ENCODE measurements around the gene HDLBP.

The HDLBP gene, protein sequence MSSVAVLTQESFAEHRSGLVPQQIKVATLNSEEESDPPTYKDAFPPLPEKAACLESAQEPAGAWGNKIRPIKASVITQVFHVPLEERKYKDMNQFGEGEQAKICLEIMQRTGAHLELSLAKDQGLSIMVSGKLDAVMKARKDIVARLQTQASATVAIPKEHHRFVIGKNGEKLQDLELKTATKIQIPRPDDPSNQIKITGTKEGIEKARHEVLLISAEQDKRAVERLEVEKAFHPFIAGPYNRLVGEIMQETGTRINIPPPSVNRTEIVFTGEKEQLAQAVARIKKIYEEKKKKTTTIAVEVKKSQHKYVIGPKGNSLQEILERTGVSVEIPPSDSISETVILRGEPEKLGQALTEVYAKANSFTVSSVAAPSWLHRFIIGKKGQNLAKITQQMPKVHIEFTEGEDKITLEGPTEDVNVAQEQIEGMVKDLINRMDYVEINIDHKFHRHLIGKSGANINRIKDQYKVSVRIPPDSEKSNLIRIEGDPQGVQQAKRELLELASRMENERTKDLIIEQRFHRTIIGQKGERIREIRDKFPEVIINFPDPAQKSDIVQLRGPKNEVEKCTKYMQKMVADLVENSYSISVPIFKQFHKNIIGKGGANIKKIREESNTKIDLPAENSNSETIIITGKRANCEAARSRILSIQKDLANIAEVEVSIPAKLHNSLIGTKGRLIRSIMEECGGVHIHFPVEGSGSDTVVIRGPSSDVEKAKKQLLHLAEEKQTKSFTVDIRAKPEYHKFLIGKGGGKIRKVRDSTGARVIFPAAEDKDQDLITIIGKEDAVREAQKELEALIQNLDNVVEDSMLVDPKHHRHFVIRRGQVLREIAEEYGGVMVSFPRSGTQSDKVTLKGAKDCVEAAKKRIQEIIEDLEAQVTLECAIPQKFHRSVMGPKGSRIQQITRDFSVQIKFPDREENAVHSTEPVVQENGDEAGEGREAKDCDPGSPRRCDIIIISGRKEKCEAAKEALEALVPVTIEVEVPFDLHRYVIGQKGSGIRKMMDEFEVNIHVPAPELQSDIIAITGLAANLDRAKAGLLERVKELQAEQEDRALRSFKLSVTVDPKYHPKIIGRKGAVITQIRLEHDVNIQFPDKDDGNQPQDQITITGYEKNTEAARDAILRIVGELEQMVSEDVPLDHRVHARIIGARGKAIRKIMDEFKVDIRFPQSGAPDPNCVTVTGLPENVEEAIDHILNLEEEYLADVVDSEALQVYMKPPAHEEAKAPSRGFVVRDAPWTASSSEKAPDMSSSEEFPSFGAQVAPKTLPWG (N-terminal part only)

DNA sequence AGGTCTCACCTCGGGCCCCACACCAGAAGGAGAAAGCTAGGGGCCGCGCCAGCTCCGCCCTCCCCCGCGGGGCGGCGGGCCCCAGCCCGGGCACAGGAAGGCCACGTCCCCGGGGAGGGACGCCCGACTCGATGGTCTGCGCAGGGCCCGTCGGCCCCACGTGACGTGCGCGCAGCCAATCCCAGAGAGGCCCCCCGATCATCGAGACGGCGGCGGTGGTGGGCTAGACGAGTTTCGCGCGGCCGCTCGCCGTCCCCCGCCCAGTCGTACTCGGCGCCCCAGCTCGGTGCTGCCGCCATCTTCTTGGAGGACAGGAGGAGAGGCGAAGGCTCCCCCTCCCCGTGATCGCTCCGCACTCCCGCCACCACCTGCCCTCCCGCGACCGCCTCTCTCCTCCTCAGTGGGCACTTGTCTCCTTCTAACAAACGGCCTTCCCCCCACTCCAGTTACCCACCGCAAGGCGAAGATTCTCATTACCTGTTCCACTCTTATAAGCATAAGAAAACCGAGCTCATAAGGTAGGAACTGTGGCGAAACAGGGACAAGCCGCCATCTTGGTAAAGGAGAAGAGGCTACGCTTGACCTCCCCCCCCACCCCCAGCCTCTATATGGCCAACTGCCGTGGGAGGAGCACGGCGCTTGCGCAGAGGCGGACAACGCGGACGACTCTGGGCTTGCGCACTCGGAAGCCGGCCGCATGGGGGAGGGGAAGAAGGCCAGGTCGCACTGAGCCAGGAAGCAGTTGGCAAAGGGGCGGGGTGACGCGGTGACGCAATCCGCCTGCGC, at the start of gene HDLBP:
TSS of gene HDLBP (minus strand) at position 580 of the 786 bp plus-strand sequence. CDS start 48,803 bp downstream, outside the sequence.
- DNase-seq = peak; percentile 96 to 100

- DNase-seq = no peak
These were observed 49.3 kb upstream of the HDLBP start for GRCh38 chr2:241364781-241365180.

DNA sequence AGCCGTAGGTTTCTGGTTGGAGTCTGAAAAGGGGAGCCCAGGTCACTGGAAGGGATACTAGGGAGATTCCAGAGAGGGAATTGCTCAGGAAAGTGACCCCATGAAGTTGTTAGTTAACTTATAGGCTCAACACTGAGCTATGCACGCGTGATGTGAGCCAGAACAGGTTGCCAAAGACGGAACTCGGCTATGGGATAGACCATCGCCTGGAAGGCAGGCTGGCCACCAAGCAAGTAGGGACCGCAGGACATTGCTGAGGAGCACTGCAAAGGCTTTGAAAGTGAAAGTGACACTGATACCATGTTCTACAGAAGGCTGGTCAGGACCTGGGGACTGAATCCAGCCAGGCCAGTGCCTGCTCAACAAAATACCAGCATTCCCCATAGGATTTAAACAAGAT, 48.0 kb upstream of the HDLBP start:
- DNase-seq = no peak

DNA sequence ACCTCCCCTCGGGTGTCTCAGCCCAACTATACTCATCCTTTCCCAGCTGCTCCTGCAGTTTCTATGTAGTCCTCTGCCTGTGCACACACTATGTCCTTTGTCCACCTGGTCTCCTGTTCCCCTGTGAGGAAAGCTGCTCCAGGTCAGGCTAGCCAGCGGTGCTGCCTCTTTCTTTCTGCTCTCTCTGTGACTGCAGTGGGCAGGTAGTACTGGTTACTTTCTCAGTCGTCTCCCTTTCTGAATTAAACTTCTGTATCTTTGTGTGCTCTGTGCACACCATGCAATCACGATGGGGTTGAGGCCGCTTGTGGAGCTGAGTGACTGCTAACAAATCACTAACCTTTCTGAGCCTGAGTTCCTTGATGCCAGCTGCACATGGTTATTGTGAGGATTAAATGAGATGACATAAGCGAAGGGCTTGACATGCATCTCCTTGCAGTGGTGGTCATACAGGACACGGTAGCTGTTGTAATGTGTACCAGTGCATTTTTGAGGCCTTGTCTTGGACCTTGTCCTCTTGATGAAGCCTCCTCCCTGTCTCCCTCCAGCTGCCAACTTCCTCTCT, 44.1 kb upstream of the HDLBP start:
- DNase-seq = no peak

DNA sequence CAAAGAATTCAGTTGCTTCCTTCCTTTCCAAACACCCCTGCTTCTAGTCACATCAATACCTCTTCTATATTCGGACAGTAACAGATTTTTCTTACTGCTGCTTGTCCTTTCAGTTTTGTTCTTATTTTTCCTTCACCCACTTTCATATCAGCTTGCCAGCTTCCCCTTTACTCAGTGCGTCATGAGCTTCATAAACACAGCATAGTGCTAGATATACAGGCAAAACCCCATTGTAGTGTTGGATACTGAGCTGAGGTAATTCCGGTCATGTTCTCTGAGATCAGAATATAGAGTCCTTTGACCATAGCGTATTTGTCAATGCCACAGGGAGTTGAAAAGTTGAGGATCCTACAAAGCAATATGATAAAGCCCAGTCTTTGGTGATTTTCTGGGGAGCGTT, 43.0 kb upstream of the HDLBP start:
- no peak for DNase-seq

GRCh38 chr2:241357531-241357930, 42.1 kb upstream of the HDLBP start:
- no peak for DNase-seq

DNA sequence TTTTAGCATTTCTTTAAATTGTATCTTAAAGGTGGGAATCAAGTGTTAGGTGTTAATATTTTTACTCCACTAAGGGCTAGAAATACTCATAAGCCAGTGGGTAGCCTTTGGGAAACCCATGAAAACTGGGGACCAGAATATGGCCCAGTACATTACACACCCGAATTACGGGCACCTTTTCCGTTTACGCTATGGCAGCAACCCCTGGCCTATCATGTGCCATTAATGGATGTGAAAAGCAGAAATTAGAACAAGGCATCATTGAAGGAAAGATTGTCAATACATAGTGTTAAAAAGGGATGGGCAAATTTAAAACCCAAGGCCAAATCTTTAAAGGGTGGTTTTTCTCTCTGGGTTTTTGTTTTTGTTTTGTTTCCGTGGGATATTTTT, 41.4 kb upstream of the HDLBP start:
- DNase-seq = peak in 1 of 2 experiments; percentile 34

DNA sequence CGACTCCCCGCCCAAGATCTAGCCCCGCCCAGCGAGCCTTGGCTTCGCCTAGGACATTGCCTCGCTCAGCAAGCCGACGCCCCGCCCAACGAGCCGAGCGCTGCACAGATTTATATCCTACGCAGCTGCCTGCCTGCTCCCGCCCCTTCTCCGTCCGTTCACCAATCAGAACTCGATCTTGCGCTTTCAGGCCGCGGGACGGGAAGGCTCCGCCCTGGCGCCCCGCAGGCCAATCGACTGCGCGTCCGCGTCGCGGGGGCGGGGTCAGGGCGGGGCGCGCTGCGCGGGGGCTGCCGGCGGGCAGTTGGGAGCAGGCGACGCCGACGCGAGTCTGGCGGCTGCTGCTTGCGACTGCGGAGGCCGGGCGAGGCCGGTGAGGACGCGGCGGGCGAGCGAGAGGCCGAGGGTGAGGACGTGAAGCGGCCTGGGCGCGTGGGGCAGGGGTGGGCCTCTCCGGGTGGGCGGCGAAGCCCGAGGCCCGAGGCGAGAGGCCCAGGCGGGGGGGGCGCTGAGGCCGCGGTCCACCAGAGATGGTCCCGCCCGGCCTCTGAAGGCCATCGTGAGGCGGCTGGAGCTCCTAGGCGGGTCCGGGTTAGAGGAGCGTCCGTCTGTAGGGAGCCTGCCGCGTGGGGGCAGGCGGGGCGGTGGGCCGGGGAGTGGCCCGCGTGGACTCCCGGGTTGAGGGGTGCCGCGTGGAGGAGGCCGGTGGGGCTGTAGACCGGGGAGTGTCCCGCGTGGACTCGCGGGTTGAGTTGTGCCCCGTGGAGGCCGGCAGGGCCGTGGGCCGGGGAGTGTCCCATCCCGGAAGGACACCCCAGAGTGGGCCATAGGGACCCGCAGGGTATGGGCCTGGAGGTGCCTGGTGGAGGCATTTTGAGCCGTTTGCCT, 40.8 kb upstream of the HDLBP start, which contains the start of gene FARP2:
TSS of gene FARP2 (plus strand) at position 303 of the 888 bp plus-strand sequence. CDS start 16,823 bp downstream, outside the sequence.
- DNase-seq = peak; percentile 97 to 100

DNA sequence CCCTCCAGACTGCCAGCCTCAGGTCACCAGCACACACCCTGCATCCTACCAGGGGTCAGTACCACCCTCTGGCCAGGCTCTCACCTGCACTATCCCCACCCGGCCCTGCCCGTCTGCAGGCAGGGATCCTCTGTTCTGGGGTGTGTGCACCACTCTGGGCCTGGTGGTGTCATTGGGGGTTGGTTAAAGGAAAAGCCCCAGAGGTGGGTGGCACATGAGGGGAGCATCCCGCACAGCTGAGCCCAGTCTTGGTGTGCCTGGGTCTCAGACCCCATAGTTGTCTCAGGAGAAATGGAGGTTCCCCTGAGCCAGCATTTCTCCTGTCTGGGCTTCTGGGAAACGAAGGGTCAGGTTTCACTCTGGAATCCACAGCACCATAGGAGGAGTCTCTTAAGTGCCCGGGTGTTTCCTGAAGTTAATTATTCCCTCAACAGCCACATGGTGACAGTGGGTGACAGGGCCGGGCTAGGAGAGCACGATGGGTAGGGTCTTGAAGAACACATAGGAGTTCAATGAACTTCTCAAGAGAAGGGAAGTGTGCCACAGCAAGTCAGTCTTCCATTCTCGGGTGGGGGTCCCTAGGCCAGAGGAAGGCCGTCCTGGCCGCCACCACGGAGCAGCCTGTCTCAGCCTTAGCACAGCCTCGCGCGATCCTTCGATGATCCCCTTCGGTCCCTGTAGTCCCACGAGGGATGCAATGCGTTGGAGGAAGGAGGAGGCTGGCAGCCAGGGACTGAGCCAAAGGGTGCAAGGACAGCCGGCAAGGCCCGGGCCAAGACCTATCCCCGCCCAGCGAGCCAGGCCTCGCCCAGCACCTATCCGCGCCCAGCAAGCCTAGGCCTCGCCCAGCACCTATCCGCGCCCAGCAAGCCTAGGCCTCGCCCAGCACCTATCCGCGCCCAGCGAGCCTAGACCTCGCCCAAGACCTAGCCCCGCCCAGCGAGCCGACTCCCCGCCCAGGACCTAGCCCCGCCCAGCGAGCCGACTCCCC, 39.5 kb upstream of the HDLBP start:
- DNase-seq = peak; percentile 69 to 95

GRCh38 chr2:241352227-241352626, 36.8 kb upstream of the HDLBP start:
- DNase-seq = no peak

DNA sequence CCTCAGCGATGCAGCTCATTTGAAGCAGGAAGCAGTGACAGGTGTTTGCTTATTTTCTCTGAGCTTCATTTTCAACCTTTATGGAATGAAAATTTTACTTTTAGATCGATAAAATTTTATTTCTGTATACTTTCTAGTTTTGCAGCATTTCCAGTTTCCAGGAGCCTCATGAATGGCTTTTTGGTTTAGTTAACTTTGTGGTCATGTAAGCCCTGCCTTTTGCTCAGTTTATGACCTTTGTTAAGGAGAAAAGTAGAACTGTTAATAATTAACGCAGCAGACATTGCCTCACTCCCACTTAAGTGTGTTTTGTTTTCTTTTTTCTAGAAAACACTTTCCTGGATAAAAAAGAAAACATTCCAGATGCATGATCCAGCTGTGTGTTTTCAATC, 36.2 kb upstream of the HDLBP start:
- no peak for DNase-seq

DNA sequence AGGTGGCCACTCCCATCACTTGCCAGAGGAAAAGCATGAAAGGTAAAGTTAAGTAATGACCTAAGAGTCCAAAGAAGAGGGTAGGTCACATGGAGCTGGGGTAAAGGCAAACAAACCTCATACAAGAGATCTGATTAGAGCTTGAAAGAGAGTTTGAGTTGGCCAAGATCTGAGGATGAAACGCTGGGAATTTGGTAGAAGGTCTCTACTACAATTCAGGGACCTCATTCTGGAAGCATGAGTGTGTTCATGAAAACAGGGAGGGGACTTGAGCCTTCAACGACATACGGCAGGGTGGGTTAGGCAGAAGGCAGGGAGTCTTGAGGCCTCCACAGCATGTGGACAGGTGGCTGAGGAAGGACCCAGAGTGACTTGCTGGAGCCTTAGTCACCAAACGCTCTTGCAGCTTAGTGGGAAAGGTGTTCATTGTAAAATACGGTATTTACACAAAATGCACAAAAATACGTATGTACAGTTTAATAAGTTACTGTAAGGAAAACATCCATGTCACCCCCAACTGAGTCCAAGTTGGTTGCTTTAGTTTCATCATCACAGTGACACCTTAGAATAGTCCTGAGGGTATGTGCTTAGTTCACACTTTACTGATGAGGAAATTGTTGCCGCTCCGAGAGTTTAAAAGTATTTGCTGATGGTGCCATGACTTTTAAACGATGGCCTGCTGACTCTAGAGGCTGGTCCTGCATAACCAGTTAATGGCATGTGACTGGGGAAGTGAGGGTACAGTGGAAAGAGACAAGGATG, 35.6 kb upstream of the HDLBP start:
- DNase-seq = peak in 1 of 2 experiments; percentile 31

DNA sequence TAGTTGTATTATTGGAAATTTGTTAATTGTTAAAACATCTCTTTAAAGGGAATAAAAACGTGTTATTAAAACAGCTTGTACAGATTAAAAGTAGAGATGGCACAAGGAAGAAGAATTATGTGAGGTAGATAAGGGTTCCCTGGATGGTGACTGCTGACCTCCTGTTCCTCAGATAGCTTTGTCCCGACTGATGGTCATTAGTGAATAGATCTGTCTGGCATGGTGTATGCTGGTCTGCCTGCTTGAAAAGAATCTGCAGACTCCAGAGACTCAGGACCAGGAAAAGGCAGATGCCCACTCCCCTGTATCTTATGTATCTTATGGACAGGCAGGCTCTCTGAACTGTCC, 35.0 kb upstream of the HDLBP start:
- no peak for DNase-seq

DNA sequence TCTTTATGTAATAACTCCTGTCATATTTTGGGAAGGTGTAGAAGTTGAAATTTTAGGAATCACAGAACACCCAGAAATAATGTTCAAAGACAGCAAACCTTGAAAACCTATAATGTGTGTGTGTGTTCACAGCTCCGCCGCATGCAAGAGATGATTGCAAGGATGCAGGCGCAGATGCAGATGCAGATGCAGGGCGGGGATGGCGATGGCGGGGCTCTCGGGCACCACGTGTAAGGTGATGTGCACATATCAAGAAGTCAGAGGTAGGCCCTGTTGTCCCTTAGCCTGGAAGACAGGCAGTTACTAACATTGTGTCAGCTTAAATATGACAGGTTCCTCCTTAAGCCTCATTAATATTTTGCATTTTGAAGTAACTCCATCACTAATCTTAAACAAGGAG, 34.5 kb upstream of the HDLBP start:
- DNase-seq = no peak

DNA sequence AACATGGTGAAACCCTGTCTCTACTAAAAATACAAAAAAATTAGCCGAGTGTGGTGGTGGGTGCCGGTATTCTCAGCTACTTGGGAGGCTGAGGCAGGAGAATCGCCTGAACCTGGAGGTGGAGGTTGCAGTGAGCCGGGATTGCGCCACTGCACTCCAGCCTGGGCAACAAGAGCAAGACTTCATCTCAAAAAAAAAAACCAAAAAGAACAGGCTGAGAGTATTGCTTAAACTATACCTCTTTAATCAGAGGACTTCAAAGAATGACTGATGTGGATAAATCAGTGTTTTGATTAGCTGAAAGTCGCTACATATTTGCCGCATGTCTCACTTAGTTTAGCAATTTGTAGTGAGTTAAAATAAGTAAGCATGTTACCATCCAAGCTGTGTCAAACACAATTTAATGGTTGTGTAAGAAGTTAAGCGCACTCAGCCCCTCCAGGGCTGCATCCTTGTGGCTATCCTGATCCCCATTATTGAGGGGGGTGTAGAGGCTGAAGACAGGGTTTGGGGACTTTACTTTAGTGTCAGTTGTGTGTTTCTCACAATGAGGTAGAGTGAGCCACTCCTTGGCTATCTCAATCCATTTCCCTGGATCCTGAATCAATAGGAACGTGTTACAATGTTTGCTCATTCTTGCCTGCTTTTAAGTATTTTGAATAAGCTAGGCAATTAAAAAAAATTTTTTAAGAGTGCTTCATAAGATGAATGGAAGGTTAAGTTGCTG, 29.6 kb upstream of the HDLBP start:
- DNase-seq = no peak

- no peak for DNase-seq
These were observed 25.2 kb upstream of the HDLBP start for GRCh38 chr2:241340631-241341163.

DNA sequence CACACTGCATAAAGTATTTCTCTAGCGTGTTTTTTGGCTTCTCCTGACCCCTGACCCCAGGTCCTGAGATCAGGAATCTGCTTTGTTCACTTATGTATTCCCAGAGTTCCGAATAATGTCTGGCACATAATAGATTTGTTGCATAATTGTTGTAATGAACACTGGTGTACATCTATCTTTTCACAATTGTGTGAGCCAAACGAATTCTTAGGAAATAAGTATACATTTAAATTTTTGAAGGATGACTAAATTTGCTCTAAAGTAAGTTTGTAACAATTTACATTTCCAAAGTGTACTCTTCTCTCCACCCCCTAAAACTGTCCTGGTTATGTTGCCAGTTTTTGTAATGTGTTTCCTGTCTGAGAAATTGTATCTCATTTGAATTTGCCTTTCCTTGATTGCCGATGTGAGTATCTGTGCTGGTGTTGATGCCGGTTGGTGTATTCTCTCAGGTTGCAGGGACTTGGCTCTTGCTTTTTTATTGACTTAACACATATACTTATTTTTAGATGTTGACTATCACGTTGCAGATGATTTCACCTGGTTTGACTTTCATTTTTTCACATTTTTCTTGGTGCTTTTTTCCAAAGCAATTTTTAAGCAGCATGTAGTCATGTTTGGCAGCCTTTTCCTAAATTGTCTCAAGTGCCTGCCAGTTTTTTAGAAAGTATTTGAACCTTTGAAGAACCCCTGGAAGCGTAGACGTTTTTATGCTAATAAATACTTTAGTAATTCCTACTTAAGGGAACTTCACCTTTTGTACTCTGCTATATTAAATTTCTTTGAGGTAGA, 24.6 kb upstream of the HDLBP start:
- no peak for DNase-seq

Measured in NCI-H526 (cell line).